Measurements from ENCODE around the gene ZNF496.
"Not testable (repeated sequence)": the region's sequence is repeated elsewhere in the genome, so short reads cannot be mapped to it uniquely, and the experiment has no call there.

Gene ZNF496

GRCh38 chr1:247291161-247291560, 40.5 kb downstream of the ZNF496 start:
- DNase-seq = no peak

GRCh38 chr1:247290576-247290975, 41.1 kb downstream of the ZNF496 start:
- no peak for DNase-seq

GRCh38 chr1:247289274-247289892, 42.3 kb downstream of the ZNF496 start:
- not testable (repeated sequence) for DNase-seq

GRCh38 chr1:247288341-247288740, 43.3 kb downstream of the ZNF496 start:
- no peak for DNase-seq

GRCh38 chr1:247287460-247287859, 44.2 kb downstream of the ZNF496 start:
- DNase-seq = no peak

GRCh38 chr1:247286134-247286670, 45.5 kb downstream of the ZNF496 start:
- DNase-seq = no peak

- DNase-seq = no peak
Observed at GRCh38 chr1:247281001-247281574, 50.6 kb downstream of the ZNF496 start.

GRCh38 chr1:247277191-247277590, 54.5 kb downstream of the ZNF496 start:
- DNase-seq = no peak

- DNase-seq = no peak
Observed at GRCh38 chr1:247274605-247275256, 56.9 kb downstream of the ZNF496 start.

- DNase-seq = no peak
Observed at GRCh38 chr1:247273013-247273412, 58.7 kb downstream of the ZNF496 start.

- no peak for DNase-seq
Observed at GRCh38 chr1:247270003-247270402, 61.7 kb downstream of the ZNF496 start.

GRCh38 chr1:247269133-247269532, 62.5 kb downstream of the ZNF496 start:
- DNase-seq = no peak

GRCh38 chr1:247268390-247269045, 63.1 kb downstream of the ZNF496 start:
- no peak for DNase-seq

GRCh38 chr1:247266053-247266452, 65.6 kb downstream of the ZNF496 start:
- no peak for DNase-seq

- DNase-seq = not testable (repeated sequence)
Observed at GRCh38 chr1:247255772-247256171, 75.9 kb downstream of the ZNF496 start, which contains the start of gene VN1R5. Gene VN1R5, plus strand, starts transcription at chr1:247256072.

- DNase-seq = no peak
Observed at GRCh38 chr1:247247568-247247967, 84.1 kb downstream of the ZNF496 start.
